DMS53 (cell line): Measurements from ENCODE around the gene VWF.
A peak's percentile ranks its signal among the peaks of the same experiment; 100 is the strongest.
"Not testable (repeated sequence)": the region's sequence is repeated elsewhere in the genome, so short reads cannot be mapped to it uniquely, and the experiment has no call there.

Experiments used
- DNase-seq: peaks from one replicate; lab custom pipeline; 2025; lab: John Stamatoyannopoulos, UW

The VWF gene

GRCh38 chr12:6032726-6033125 lies 91.7 kb downstream of the VWF start:
- no peak for DNase-seq

DNA sequence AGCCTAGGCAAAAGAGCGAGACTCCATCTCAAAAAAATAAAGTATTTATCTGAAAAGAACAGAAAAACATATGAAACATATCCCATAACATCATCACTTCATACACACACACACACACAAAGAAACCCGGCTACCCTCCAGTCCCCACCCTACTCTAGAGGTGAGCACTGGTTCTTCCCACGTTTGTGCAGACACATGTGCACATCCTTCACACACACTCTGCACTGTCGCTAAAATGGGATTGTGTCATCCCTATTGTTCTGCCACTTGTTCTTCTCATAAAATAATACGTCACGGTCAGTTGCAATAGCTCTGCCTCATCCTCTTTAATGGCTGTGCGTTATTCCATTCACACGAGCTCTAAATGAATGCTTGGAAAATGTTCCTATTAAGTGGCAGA lies 93.5 kb downstream of the VWF start:
- DNase-seq = no peak

GRCh38 chr12:6030081-6030480 lies 94.4 kb downstream of the VWF start:
- DNase-seq = no peak

DNA sequence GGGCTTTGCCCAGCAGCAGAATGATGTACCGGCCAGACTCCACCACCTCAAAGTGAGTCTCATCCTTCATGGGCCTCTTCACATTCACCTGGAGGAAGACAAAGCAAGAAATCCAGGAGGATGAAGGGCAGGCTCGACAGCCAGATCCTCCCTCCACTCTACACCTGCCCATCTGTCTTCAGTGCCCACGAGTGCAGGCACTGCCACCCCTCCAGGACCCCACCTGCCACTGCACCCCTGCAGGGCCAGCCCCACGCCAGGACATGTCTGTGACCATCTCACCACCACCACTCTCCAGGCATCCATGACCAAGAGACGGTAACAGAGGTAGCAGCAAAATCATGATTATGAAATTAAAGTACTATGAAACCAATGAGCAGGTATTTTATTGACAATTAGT lies 95.1 kb downstream of the VWF start:
- no peak for DNase-seq

GRCh38 chr12:6026998-6027397 lies 97.5 kb downstream of the VWF start:
- DNase-seq = no peak

DNA sequence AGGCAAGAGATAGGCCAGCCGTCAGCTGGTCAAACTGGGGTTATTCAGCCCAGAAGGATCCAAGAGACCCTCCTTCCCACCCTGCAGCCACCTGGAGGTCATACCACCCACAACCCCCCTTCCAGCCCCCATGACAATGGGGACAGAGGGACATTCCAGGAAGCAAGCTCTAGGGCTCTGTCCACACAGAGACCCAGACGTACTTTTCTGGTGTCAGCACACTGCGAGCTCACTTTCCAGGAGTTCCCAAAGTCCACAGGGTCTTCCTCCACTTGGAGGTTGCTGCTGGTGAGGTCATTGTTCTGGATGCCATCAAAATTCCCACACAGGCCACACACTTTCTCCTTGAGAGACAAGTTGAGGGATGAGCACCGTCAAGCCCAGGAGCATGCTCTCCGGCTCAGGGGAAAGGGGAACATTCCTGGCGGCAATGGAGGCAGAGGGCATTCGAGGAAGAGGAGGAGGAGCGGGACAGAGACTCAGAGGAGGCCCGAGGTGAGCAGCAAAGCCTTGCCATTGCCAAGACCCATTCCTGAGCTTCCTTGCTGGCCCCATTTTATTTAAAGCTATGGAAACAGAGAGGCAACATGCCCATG lies 98.7 kb downstream of the VWF start:
- not testable (repeated sequence) for DNase-seq

DNA sequence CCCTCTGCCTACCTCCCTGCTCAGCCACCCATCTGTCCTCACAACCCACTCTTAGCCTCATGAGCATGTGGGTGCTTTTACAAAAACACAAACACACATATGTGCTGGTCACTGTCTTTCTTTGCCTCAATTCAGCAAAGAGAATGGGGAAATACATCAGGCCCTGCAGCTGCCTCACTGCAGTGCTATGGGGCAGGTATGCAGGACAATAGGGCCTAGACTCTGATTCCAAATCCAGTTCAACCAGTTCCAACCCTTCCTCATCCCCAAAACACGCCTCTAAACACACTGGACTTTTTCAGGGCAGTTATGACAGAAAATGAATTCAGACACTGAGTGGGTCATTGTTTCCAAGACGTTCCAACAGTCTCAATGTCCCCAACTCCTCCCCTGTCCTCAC lies 100.4 kb downstream of the VWF start:
- DNase-seq = not testable (repeated sequence)

DNA sequence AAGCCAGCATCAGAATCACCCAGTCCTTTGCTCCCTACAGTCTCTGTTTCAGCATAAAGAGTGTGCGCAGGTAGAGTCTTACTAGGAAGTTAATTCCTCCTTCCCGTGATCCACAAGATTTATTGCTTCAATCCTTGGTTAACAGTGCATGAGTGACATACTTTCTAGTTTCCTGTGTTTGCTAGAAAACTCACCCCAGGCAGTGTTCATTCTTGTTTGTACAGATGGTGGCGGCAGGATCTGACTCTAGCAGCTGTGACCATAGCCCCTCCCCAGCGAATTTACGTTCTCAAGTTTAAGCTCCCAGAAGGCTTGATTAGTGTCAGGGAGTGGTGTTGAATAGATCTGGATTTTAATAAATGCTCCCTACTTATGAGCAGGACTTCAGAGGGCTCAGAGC lies 103.5 kb downstream of the VWF start:
- DNase-seq = no peak

GRCh38 chr12:6020511-6020910 lies 104.0 kb downstream of the VWF start:
- not testable (repeated sequence) for DNase-seq

- DNase-seq = not testable (repeated sequence)
Observed at GRCh38 chr12:6019256-6019655, 105.2 kb downstream of the VWF start.

- no peak for DNase-seq
Observed at GRCh38 chr12:6018265-6018664, 106.2 kb downstream of the VWF start.

DNA sequence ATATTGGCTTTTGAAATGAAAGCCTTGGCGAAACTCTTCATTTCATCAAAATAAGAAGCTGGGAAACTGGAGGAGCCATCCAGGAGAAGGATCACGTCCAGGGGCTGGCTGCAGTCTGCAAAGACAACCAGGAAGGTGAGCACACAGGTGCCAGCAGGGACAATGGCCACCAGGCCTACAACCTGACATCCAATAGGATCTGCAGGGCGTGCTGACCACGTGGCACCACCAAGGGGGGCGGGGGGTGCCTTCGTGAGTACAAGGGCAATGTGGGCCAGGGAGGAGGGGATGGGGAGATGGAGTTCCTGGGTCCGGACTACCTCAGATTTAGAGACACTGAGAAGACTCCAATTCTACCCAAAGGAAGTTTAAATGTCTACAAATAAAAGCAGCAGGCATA lies 107.7 kb downstream of the VWF start:
- no peak for DNase-seq

DNA sequence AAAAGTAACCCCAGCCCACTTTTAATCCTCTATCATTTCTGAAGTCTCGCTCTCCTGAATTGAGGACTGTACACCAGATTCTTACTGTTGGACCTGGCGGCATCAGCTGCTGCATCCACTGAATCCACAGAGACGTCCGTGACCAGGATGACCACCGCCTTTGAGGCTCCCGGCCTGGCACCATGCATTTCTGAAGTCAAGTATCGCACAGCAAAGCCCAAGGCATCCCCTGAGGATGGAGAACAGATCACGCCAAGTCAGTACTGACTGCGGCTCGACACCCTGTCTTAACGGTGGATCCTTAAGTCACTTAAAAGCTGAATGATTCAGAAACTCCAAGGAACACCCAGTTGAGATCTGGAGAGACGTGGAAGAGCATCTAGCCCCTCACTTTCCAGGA lies 108.5 kb downstream of the VWF start:
- DNase-seq = not testable (repeated sequence)

DNA sequence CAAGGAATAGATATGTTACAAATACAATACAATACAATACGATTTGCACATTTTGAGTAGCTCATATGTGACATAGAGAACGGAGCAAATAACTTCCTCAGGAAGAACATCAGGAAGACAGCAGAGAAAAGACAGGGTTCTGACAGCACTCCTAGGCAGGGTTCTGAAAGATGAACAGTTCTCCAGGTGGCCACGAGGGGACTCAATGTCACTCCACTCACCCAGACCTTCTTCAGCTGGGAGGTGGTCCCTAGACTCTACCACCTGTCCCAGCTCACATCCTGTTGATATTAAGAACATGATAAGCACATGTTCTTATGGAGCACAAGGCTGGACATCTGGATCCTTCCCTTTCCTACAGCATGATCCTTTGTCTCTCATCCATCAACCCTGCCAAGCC lies 109.2 kb downstream of the VWF start:
- not testable (repeated sequence) for DNase-seq

DNA sequence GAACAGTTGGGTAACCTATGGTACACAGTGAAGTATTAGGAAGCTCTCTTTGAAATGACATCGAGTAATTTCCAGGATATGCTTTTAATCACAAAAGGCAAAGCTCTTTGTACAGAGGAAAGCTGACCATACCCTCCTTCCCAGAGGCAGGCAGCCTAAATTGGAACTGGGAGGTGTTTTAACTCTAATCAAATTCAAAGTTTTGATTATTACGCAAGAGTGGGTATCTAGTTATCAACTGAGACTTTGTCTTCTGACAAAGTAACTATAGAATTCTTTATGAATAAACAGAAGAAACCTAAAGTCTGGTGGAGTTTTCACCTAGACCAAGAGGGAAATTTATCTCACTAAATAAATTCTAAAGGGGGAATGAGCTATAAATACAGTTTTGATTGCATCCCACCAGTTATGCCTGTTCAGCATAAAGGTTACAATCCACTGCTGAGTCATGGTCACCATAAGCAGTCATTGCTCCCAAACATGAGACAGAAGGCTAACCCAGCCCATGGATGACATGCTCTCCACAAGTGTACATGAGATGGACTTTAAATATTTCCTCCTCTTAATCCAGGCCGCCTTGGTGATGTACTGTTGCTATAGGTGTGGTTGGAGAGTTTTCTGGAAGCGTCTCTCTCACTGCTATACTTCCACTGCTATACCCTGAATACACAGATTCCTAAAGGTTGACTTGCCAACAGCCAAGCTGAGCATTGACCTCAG lies 113.7 kb downstream of the VWF start:
- not testable (repeated sequence) for DNase-seq

DNA sequence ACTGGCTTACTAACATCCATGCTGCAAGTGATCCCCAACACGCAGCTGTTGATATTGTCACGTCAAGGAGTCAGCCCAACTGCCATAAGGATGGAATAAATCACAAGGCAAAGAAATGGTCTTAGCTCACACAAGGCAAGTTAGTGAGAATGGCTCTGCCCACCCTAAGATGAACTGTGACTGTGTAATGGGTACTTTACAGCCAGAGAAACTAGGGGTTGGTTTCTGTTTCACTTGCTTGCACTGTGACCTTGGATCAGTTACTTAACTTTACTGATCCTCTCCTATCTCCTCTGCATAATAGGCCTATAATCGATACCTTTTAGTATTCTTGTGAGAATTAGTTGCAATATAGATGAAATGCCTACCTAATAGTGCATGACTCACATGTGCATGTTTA lies 127.2 kb downstream of the VWF start:
- no peak for DNase-seq

DNA sequence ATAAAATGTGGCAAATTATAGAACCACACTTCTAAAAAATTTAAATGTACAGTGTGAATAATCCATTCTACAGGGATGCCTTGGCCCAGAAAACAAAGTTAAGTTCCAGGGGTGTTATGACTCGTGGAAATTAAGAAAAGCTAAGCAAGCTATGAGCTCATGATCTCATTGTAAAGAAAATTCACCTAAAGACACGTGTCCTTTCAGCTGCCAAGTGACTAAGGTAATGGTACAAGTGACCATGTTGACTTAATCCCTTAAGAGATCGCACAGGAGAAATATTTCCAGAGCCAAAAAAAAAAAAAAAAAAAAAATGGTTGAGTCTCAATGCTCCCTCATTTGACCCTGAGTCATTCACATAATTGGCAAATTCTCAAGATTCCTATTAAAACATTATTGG lies 128.0 kb downstream of the VWF start:
- no peak for DNase-seq

DNA sequence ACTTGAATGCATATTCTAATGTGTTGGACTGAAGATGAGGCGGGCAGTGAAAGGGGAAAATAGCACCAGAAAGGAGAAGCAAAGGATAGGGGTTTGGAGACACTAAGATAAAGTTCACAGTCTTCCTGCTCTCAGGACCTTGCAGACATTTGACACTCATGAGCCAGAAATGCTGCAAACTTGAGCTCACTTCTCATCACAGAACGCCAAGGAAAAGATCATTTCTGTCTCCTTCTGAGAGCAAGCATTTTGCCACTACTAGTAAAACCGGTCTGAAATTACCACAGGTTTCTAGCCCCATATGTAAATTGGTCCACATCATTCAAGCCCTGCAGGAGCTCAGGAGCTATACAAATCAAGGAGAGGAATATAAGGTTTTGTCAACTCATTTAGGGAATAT lies 134.8 kb downstream of the VWF start:
- DNase-seq = no peak

- DNase-seq = peak; percentile 91
Observed at GRCh38 chr12:5988659-5989116, 135.8 kb downstream of the VWF start.

GRCh38 chr12:5988088-5988487 lies 136.4 kb downstream of the VWF start:
- no peak for DNase-seq

- no peak for DNase-seq
Observed at GRCh38 chr12:5987573-5987972, 136.9 kb downstream of the VWF start.

DNA sequence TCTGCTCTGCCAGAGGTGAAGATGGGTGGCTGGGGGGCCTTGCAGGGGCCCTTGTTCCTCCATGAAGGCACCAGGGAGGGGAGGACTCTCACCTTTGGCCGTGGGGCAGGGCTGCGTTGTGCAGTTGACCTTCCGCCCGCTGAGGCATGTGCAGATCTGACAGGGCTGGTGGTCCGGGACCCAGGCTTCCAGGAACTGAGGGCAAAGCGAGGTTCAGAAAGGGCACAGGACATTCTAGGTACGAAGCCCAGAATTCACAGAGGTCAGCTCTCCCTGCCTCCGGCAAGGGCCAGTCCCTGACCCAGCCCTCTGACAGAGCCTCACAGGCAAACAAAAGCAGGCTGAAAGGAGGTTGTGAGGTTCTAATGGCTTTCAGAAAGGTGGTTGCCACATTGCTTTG lies 139.0 kb downstream of the VWF start:
- DNase-seq = no peak

GRCh38 chr12:5984873-5985272 lies 139.6 kb downstream of the VWF start:
- no peak for DNase-seq

DNA sequence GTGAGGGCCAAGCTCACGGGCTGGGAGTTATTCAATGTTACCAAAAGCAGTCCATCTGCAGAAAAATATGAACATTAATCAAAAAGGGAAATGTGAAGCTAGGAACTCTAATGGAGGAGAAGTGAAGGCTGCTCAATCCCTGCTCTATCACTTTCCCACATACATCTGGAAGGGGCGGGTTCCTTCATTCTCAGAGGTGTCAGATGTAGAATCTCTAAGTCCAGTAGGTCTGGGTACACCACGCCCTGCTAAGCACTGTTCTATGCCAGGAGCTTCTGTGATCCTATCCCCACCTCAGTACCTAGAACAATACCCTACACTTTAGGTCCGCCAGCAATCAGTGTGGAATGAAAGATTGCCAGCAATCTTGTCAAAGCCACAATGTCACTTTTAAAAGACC lies 142.4 kb downstream of the VWF start:
- DNase-seq = no peak
